Heart left ventricle (tissue), 13 donors: ENCODE results near the gene TEKT2.

Source experiments
- POLR2A ChIP-seq, 2 donors: fragments of 450-650 bp; IDR thresholded peaks; one replicate each; pipeline ENCODE4 v1.6.1; 2017; ENCODE audit warnings: antibody characterized with exemption in 2 of 2, mild to moderate bottlenecking in 2 of 2, moderate library complexity in 2 of 2
- TF ChIP-seq, protein P1 (sequence below), 12 donors: fragments of 200-600 bp; sonication (generic) in 4 of 12; IDR thresholded peaks; one replicate each; pipeline versions ENCODE4 v1.5.0 to v1.8.0; 2018 to 2022; ENCODE audit warnings: antibody characterized with exemption in 12 of 12, mild to moderate bottlenecking in 5 of 12
- donor health status: ischemic (EF 13 %, LVEDD 7.1; RV severe dilation, severe dysfunction).
- donor health status: DM: no; HTN: yes; CAD: no.
- donor health status: DM: no; HTN: no; CAD: no.
- donor health status: ischemic (EF 25% LVEDD 6.9; RV normal size, moderate dysfunction).
- donor health status: ischemic (EF 25% LVEDD 5.7; RV mildly dilated, moderate dysfunction).
- donor health status: ischemic (EF 35%, LVEDD 5.7; RV mildly dilated, moderate dysfunction).
- donor health status: nonischemic (EF 11% LVEDD 7.7; RV severe dilation, severe dysfunction).
- donor health status: DM: yes; HTN: yes; CAD: no.
- donor health status: PGD.
- donor health status: ischemic (EF 29% LVEDD 5.4; RV normal size, mild dysfunction).
- donor health status: nonischemic (EF 23%, LVEDD 6.1; RV moderate dilation, normal function).

GRCh38 chr1:36115200-36115669 lies 31.3 kb downstream of the TEKT2 start:
- TF ChIP-seq POLR2A (IDR thresholded peaks at IDR 0.05), result no peak
- TF ChIP-seq, protein P1, sequence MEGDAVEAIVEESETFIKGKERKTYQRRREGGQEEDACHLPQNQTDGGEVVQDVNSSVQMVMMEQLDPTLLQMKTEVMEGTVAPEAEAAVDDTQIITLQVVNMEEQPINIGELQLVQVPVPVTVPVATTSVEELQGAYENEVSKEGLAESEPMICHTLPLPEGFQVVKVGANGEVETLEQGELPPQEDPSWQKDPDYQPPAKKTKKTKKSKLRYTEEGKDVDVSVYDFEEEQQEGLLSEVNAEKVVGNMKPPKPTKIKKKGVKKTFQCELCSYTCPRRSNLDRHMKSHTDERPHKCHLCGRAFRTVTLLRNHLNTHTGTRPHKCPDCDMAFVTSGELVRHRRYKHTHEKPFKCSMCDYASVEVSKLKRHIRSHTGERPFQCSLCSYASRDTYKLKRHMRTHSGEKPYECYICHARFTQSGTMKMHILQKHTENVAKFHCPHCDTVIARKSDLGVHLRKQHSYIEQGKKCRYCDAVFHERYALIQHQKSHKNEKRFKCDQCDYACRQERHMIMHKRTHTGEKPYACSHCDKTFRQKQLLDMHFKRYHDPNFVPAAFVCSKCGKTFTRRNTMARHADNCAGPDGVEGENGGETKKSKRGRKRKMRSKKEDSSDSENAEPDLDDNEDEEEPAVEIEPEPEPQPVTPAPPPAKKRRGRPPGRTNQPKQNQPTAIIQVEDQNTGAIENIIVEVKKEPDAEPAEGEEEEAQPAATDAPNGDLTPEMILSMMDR (IDR thresholded peaks at IDR 0.05), result no peak
